ENCODE data around the gene OSBPL8.

Gene OSBPL8

GRCh38 chr12:76346236-76346635 is 213.3 kb downstream of the OSBPL8 start:
- H3K27ac ChIP-seq: no peak overlapping the region
- TF ChIP-seq ZFX (IDR thresholded peaks at IDR 0.05; ENCODE audit: borderline replicate concordance) (no peak), CTCF (IDR thresholded peaks at IDR 0.05) (no peak)

- no peak overlapping the region for H3K27ac ChIP-seq
- TF ChIP-seq CTCF (IDR thresholded peaks at IDR 0.05) (no peak), ZFX (IDR thresholded peaks at IDR 0.05; ENCODE audit: borderline replicate concordance) (no peak)
These were observed 214.0 kb downstream of the OSBPL8 start for GRCh38 chr12:76345569-76345968.

GRCh38 chr12:76341436-76342030 is 218.0 kb downstream of the OSBPL8 start:
- H3K27ac ChIP-seq: no peak overlapping the region
- TF ChIP-seq CTCF (IDR thresholded peaks at IDR 0.05) (no peak), ZFX (IDR thresholded peaks at IDR 0.05; ENCODE audit: borderline replicate concordance) (no peak)

- TF ChIP-seq CTCF (IDR thresholded peaks at IDR 0.05): no peak
- TF ChIP-seq ZFX (IDR thresholded peaks at IDR 0.05; ENCODE audit: borderline replicate concordance): no peak
- H3K27ac ChIP-seq: no peak overlapping the region
These were observed 218.7 kb downstream of the OSBPL8 start for GRCh38 chr12:76340680-76341435.

- TF ChIP-seq ZFX (IDR thresholded peaks at IDR 0.05; ENCODE audit: borderline replicate concordance): no peak
- TF ChIP-seq CTCF (IDR thresholded peaks at IDR 0.05): no peak
- no peak overlapping the region for H3K27ac ChIP-seq
These were observed 222.0 kb downstream of the OSBPL8 start for GRCh38 chr12:76337583-76337982.

DNA sequence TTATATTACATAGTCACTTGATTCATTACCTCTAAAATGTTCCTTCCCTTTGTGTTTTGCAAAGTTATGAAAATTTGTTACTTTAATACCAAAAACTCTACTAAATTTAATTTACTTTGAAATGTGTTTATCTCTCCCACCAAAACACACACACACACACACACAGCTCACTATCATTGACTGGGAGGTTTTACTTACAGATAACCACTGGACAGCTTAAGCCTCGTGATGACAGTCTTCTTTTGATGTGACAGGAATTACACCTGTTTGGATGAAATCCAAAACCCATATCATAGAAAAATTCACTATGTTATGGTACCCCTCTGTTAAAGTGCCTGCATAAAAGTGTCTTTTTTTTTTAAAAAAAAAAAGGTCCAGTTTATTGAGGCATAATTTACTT is 227.0 kb downstream of the OSBPL8 start:
- H3K27ac ChIP-seq: no peak overlapping the region
- TF ChIP-seq ZFX (IDR thresholded peaks at IDR 0.05; ENCODE audit: borderline replicate concordance) (no peak), CTCF (IDR thresholded peaks at IDR 0.05) (no peak)

DNA sequence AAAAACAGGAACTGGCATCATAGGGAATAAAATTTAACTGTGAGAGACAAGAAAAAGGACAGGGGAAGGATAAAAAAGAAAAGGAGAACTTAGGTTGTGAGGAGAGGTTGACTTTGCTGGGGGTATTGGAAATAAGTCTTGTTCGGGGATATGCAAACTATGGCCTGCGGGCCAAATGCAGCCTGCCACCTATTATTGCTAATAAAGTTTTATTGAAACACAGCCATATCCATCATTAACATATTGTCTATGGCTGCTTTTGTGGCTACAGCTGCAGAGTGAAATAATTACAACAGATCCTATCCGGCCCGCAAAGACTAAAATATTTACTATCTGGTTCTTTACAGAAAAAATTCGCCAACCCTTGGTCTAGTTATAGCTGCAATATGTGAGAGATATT is 230.0 kb downstream of the OSBPL8 start:
- no peak overlapping the region for H3K27ac ChIP-seq
- TF ChIP-seq CTCF (IDR thresholded peaks at IDR 0.05) (no peak), ZFX (IDR thresholded peaks at IDR 0.05; ENCODE audit: borderline replicate concordance) (no peak)

Data from 22Rv1 (cell line).